GM08714 (cell line): ENCODE data around the gene HARS2.
"Not testable (repeated sequence)": the region's sequence is repeated elsewhere in the genome, so short reads cannot be mapped to it uniquely, and the experiment has no call there.

Experiments used
- H3K4me3 ChIP-seq: fragments of 200-500 bp; sonication (Bioruptor generic); 2 replicates; pipeline ENCODE4 v1.5.1; 2014; ENCODE audit warnings: mild to moderate bottlenecking, low read length, inconsistent platforms
- ZNF274 ChIP-seq: IDR thresholded peaks from 2 replicates; pipeline ENCODE4 v1.6.1; 2012; ENCODE audit warnings: mild to moderate bottlenecking, low read depth, low read length

The HARS2 gene

DNA sequence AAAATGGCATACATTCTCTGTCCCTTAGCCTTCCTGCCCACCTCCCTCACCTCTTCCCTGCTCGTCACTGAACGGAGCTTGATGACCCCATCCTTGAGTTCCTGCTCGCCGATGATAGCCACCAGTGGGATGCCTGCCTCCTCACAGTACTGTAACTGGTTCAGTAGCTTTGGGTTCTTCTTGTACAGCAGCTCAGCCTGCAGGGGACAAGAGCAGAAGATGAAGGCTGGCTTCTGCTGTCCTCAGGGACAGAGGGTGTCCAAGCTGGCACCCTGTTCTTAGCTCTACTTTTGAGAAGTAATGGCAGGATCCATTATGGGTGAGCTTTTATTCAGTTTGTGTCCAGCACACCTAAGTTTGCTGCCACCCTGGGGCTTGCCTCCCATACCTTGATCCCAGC is 16.6 kb upstream of the HARS2 start:
- no peak for TF ChIP-seq ZNF274
- H3K4me3 ChIP-seq, result no peak overlapping the region

DNA sequence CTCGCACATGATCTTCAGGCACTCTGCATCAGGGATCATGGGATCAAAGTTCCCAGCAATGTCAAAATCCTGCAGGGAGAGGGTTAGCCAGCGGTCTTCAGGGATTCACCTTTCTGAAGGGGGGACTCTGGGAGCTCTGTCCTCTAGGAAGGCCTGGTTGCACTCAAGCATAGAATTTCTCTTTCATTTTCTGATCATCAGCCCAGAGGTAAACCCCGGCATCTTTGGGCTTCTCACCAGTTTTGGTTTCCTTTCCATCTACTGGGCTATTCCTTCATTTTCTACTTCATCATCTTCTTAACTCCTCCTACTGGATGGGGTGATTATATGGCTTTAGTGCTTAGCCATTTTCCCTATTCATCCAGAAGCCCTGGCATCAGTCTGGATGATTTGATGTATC is 13.3 kb upstream of the HARS2 start:
- H3K4me3 ChIP-seq, result no peak overlapping the region
- no peak for TF ChIP-seq ZNF274

DNA sequence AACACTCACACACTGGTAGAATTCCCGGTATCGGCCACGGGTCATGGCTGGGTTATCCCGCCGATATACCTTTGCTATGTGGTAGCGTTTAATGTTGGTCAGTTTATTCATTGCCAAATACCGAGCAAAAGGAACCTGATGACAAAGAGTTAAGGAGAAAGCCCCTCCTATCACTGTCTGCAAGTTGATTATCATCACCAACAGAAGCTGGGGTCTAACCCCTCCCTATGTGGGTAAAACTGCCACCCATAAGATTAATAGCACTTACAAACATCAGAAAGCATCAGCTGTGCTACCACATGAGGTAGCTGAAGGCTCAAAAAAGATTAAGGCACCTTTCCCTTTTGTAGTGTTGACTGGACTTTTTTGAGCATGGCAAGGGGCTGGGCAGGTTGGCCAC is 12.3 kb upstream of the HARS2 start:
- TF ChIP-seq ZNF274, result no peak
- no peak overlapping the region for H3K4me3 ChIP-seq

DNA sequence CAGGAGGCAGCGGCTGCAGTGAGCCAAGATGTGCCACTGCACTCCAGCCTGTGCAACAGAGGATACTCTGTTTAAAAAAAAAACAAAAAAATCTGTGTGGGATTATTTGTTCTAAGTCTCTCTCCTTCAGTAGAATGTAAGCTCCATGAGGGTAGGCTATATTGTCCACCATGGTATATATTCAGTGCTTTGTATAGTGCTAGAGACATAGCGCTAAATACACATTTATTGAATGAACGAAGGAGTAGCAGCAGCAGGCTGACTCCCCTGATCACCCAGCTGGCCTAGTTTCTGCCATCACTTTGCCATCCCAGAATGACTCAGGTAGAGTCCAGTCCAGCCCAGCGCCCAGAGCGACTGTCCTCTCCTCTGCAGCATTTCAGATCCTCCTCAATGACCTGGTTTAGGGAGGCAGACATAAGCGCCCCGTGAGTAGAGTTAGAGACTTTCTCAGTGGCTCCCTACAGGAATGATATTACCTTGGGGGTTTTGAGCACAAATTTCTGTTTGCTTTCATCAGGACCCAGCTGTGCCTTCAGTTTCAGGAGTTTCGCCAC is 801 bp upstream of the HARS2 start:
- H3K4me3 ChIP-seq, result peak overlapping the region; percentile 83
- TF ChIP-seq ZNF274, result no peak

DNA sequence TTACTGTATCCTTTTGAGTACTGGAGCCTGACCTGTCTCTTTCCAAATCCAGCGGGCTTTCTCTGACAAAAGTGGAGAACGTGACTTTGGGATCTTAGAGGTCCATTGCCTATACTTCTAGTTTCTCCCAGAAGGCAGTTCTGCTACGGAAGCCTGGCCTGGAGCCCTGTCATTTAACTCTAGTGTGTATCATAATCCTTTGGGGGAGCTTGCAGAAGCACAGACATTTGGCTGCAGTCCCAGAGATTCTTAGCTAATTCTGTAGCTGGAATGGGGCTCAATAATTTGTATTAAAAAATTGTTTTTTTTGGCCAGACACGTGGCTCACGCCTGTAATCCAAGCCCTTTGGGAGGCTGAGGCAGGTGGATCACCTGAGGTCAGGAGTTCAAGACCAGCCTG is 3.0 kb downstream of the HARS2 start:
- no peak overlapping the region for H3K4me3 ChIP-seq
- no peak for TF ChIP-seq ZNF274

DNA sequence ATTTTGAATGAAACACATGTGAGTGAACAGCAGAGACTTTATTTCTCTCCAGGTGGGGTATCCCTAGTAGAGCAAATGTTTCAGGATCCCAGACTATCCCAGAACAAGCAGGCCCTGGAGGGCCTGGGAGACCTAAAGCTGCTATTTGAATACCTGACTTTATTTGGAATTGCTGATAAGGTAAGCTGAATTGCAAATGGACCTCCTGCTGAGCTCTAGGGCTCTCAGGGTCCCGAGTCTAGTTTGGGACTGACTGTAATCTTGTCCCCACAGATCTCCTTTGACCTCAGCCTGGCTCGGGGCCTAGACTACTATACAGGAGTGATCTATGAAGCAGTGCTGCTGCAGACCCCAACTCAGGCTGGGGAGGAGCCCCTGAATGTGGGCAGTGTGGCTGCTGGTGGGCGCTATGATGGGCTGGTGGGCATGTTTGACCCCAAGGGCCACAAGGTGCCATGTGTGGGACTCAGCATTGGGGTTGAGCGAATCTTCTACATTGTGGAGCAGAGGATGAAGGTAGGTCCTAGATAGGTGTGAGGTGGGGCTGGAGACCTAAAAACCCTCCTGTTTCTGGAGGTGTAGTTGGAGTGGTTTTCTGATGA is 5.7 kb downstream of the HARS2 start:
- no peak overlapping the region for H3K4me3 ChIP-seq
- TF ChIP-seq ZNF274, result no peak

DNA sequence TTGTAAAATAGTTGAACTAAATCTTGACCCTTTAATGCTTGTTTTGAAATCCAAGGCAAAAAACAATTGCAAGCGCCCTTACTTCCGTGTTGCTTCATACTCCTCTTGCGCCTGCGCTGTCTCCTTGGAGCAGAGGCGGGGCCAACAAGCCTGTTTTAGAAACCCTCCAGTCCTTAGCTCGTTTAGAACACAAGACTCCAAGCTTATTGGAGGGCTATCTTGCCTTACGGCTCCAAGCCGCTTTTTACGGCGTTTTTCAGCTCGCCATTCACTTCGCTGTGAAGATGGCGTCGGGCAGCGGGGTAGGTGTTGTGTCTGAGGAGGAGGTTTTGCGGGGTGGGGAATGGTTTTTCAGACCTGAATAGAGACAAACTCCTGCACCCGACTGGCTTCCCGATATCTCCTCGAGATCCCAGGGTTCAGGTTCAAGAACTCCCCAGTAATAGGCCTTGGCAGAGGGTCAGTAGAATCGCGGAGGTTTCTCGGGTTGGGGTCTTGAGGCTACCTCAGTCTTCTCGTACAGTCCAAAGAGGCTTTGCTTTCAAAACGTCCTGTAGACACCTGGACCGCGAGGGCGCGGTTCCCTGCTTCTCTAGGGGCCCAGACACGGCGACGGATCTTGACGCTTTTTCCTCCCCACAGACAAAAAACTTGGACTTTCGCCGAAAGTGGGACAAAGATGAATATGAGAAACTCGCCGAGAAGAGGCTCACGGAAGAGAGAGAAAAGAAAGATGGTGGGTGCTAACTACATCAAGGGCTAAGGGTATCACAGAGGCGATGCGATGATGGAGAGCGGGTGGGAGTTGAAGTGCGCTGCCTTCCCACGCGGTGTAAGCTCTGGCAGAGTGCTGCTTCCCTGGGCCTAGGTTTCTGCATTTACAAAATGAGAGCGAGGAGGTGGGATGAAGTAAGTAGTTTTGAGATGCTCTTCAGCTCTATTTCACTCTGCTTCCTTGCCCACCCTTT is 9.2 kb downstream of the HARS2 start, which contains the start of gene ZMAT2:
ZMAT2 (plus strand) TSS at position 271 of the 968 bp plus-strand sequence; CDS start at position 285, 14 bp downstream.
- peak within 1 kb of the TSS; percentile 71 for H3K4me3 ChIP-seq
- no peak for TF ChIP-seq ZNF274

DNA sequence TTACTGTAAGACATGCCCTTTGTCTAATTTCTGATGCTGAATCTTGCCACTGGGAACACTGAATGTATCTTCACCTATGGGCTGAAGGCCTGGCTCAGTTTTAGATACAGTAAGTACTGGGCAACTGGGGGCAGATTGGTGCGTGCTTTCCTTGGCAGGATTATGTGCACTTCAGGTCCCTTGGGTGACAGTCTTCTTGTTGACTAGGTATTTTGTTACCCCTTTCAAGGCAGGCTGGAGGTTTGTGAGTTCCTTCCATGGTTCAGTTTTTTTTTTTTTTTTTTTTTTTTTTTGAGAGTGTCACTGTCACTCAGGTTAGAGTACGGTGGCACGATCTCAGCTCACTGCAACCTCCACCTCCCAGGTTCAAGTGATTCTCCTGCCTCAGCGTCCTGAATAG is 16.6 kb downstream of the HARS2 start:
- no peak for TF ChIP-seq ZNF274

DNA sequence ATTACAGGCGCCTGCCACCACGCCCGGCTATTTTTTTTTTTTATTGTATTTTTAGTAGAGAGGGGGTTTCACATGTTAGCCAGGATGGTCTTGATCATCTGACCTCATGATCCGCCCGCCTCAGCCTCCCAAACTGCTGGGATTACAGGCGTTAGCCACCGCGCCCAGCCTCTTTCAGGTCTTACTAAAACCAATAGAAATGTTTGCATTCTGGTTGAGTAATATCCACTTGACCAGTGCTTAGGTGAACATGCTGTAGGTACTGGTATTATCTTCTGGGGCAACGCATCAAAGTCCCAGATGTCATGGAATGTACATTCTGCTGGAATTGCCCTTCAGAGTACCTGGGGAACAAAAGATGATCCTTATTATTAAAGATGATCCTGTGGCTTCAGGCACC is 17.5 kb downstream of the HARS2 start:
- not testable (repeated sequence) for H3K4me3 ChIP-seq

More for the DNA sequence above, 16.6 kb downstream of the HARS2 start:
- no peak overlapping the region for H3K4me3 ChIP-seq

DNA sequence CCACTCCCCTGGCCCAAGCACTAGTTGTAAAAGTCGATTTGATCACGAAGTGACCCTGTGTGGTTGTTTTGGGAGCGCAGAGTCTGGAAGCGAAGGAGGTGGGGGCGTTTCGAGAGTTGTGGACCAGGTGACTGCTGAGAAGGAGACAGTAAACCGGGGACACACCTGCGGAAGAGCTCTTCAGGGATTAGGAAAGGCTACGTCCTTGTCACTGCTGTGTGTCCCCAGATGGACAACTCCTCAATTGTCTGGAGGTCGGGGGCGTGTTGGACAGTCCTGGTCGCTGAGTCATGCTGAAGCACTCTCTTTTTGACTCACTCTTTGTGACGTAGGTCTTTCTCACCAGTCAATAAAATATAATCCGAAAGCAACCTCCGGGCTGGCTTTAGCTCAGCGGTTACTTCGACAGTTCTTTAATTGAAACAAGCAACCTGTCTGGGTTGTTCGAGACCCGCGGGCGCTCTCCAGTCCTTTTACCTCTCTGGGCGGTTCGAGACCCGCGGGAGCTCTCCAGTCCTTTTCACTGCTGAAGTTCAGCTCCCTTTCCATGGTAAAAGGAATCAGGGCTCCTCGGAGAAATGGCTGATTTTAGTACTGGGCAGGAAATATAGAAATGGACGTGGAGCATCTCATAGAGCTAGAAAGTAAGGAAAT is 19.8 kb downstream of the HARS2 start:
- peak overlapping the region; percentile 92 for H3K4me3 ChIP-seq
- no peak for TF ChIP-seq ZNF274

DNA sequence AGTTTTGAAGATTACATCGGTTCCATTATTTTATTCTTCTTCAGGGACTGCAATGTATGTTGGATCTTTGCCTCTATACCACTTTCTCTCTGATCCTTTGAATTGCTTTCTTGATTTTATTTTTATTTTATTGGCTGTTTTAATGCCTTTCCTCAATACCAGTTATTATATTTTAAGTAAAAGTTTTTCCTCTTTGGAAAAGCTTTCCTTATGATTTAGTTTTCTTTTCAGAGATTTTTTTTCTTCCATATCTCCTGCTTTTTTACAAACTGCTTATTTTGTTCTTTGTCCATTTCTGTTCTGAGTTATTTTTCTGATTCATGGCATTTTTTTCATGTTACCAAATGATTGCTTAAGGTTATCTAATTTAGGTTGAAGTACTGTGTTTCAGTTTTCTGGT is 20.5 kb downstream of the HARS2 start:
- TF ChIP-seq ZNF274, result no peak
- no peak overlapping the region; the same call in 1 of the 2 replicates for H3K4me3 ChIP-seq

DNA sequence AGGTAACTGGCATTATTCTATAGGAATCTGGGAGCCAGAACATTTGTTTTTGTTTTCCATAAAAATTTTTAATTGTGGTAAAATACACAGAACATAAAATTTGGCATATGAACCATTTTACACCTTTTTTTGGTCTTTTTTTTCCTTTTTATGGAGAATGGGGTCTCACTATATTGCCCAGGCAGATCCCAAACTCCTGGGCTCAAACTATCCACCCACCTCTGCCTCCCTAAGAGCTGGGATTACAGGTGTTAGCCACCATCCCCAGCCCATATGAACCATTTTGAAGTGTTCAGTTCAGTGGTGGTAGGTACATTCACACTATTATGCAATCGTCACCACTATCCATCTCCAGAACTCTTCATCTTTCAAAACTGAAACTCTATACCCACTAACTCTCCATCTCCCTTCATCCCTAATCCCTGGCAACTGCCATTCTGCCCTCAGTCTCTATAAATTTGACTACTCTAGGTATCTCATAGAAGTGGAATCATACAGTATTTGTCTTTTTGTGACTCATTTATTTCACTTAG is 22.4 kb downstream of the HARS2 start:
- TF ChIP-seq ZNF274, result no peak
- no peak overlapping the region for H3K4me3 ChIP-seq

DNA sequence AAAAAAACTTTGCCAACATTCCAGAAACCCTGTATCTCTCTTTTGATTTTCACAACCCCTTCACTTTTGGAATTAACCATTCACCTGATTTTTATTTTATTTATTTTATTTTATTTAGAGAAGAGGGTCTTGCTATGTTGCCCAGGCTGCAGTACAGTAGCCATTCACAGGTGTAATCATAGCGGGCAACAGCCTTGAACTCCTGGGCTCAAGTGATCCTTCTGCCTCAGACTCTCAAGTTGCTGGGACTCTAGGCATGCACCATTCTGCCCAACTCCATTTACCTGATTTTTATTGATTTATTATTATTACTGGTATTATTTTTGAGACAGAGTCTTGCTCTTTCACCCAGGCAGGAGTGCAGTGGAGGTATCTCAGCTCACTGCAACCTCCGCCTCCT is 25.0 kb downstream of the HARS2 start:
- H3K4me3 ChIP-seq, result not testable (repeated sequence)

DNA sequence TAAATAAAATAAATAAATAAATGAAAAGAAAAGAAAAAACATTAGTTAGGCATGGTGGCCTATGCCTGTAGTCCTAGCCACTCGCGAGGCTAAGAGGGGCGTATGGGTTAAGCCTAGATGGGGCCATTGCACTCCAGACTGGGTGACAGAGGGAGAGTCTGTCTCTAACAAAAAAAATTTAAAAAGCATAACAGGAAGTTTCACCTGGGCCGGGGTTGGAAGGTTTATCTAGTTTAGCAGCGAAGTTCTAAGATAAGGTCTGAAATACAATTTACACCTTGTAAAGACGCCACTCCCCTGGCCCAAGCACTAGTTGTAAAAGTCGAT is 27.0 kb downstream of the HARS2 start:
- TF ChIP-seq ZNF274, result no peak
- no peak overlapping the region for H3K4me3 ChIP-seq

DNA sequence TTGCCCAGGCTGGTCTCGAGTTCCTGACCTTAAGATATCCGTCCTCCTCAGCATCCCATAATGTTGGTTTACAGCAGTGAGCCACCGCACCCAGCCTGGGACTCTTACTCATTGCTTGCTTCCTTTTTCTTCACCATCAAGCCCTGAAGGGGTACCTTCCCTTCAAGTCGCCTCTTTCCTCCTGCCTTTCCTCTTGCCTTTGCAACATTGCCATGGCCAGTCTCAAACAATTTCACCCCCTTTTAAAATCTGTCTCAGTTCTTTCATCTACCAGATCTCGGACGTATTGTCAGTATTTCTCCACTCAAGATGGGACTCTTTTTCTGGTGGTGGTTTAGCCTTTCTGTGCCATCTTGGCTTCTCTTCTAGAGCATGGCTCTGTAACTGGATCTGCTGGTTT is 29.5 kb downstream of the HARS2 start:
- H3K4me3 ChIP-seq, result not testable (repeated sequence)

DNA sequence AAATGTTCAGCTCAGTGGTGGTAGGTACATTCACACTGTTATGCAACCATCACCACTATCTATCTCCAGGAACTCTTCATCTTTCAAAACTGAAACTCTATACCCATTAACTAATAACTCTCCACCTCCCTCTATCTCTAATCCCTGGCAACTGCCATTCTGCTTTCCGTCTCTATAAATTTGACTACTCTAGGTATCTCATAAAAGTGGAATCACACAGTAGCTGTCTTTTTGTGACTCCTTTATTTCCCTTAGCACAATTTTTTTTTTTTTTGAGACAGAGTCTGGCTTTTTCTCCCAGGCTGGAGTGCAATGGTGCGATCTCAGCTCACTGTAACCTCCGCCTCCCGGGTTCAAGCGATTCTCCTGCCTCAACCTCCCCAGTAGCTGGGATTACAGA is 30.1 kb downstream of the HARS2 start:
- H3K4me3 ChIP-seq, result not testable (repeated sequence)
